NCI-H748 (cell line): Measurements from ENCODE around the gene TFB1M.
"Not testable (repeated sequence)": the region's sequence is repeated elsewhere in the genome, so short reads cannot be mapped to it uniquely, and the experiment has no call there.

Source experiments
- DNase-seq: peaks from one replicate; lab custom pipeline; 2025; ENCODE audit not compliant: unreplicated experiment; lab: John Stamatoyannopoulos, UW

The TFB1M gene

DNA sequence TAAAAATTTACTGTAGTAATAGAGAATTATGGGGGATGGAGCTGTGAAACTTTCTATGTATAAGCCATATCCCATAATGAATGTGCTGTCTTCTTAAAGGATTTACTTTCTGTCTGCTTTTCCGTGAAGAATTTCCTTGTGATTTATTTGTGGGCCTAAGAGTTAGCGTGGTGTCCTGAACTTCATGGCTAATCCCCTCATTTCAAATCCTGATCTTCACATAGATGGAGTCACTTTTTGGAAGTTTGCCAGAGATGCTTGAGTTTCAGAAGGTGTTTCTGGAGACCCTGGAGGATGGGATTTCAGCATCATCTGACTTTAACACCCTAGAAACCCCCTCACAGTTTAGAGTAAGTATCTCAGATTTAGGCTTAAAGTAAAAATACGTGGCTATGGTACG lies 69.8 kb downstream of the TFB1M start:
- no peak for DNase-seq

DNA sequence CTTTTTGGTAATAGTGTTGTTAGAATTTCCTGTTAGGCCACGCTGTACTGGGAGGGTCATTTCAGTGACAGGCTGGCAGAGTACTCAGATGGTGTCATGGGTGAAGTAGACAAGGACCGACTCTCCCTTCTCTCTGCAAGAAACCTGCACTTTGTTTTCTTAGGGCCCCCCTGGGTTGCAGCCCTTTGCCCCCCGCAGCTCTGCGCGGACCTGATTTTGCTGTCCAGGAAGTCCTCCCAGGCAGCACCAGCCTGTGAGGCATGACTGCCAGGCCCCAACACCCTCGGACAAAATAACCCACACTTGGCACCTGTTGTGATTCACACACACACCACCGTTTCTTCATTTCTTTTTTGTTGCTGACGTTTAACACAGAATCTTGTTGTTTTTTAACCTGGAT lies 72.3 kb downstream of the TFB1M start:
- DNase-seq, result no peak

DNA sequence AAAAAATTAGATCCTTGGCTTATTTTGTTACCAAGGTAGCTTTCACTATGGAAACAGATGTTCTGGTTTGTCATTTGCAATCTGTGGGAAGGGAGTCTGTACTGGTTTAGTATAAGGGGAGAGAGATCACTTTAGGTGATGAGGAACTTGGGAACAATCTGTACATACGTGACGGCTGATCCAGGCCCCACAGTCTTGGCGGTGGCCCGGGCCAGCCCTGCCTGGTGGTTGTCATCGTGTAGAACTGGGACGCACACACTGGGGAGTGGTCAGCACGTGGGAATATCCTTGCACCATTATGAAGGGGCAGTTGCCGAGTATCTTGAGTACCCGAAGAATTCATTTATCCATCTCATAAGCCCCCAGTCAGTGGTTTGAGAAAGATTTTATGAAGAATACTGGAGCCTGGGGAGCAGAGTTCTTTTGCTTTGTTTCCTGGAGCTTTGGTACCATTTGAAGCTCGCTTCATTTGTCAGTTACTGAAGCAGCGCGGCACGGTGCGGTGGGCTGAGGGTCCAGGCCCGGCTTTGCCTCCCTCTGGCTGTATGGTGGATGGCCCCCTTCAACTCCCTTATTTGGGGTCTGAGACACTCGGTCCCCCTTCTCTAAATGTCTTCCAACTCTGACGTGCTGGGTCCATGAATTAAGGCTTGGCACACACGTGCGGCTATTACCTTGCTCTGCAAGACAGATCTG lies 73.2 kb downstream of the TFB1M start:
- DNase-seq, result no peak

DNA sequence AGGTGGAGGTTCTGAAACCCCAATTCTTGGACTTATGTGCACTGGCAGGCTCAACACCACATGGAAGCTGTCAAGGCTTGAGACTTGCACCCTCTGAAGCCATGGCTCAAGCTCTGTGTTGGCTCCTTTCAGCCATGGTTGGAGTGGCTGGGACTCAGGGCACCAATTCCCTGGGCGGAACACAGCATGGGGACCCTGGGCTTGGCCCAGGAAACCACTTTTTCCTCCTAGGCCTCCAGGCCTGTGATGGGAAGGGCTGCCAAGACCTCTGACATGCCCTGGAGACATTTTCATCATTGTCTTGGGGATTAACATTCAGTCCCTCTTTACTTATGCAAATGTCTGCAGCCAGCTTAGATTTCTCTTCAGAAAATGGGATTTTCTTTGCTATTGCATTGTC lies 76.7 kb downstream of the TFB1M start:
- no peak for DNase-seq

DNA sequence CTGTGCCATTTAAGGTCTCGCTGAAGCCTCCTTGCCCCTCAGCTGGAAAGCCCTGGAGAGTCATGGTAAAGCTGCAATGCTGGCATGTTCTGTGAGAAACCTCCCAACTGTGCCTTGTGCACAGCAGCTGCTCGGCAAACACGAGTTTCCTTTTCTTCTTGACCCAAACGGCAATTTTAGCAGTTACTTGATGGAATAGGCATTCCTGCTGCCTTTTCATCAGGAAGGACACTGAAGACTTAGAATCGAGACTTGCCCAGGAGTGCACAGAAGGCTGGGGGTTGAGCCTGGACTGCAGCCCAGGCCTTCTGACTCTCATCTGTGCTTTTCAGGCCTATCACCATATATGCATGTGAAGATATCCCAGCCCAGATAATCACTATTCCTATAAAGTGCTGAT lies 79.2 kb downstream of the TFB1M start:
- no peak for DNase-seq

DNA sequence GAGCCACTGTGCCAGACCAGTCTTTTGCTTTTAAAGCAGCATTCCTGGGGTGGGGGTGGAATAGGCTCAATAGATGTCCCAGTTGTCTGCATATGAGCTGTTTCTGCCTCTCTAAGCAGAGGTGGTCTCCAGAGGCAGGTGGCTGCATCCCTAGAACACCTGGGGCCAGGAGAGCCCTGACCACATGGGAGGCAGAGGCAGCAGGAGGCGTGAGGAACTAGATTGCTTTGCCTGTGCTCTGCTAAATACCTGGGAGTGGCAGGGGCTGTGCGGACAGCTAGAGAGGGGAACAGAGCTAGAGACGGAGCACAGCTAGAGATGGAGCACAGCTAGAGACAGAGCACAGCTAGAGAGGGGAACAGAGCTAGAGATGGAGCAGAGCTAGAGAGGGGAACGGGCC lies 79.6 kb downstream of the TFB1M start:
- no peak for DNase-seq

DNA sequence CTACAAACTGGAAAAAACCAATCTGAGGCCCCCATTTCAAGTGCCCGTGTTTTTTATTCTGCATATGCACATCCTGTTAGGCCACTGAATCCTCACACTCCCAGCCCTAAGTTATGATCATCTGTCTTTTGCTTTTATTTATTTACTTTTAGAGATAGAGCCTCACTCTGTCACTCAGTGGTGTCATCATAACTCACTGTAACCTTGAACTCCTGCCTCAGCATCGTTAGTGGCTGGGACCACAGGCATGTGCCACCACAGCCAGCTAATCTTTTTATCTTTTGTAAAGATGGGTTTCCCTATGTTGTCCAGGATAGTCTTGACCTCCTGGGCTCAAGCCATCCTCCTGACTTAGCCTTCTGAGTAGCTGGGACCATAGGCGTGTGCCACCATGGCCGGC lies 80.1 kb downstream of the TFB1M start:
- no peak for DNase-seq

DNA sequence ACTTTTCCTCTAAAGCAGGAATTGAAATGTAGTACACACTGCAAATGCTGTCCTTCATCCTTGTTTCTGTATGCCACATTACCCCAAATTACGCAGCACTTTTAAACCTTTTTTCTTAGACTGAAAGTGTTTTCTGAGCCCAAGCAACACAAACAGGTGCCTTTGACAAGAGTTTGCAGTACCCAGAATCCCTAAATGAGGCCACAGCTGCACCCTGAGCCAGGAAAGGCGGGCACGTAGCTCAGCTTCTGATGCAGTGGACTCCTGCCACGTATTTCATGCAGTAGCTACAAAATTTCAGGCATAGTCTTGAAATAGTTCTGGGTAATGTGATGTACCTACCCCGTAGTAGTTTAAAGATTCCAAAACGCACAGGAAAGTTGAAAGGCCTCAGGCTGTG lies 81.4 kb downstream of the TFB1M start:
- no peak for DNase-seq

DNA sequence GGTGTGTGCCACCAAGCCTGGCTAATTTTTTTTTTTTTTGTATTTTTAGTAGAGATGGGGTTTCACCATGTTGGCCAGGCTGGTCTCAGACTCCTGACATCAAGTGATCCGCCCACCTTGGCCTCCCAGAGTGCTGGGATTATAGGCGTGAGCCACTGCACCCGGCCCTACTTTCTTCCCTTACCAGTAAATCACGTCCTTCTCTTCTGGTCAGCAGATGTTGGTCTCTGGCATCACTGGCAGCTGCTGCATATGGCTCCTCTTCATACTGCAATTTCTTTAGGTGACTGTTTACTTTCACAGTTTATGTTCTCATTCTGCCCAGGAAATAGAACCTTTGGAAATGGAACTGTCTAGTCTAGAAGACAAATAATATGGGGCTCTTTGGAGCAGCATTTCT lies 83.3 kb downstream of the TFB1M start:
- DNase-seq, result not testable (repeated sequence)

DNA sequence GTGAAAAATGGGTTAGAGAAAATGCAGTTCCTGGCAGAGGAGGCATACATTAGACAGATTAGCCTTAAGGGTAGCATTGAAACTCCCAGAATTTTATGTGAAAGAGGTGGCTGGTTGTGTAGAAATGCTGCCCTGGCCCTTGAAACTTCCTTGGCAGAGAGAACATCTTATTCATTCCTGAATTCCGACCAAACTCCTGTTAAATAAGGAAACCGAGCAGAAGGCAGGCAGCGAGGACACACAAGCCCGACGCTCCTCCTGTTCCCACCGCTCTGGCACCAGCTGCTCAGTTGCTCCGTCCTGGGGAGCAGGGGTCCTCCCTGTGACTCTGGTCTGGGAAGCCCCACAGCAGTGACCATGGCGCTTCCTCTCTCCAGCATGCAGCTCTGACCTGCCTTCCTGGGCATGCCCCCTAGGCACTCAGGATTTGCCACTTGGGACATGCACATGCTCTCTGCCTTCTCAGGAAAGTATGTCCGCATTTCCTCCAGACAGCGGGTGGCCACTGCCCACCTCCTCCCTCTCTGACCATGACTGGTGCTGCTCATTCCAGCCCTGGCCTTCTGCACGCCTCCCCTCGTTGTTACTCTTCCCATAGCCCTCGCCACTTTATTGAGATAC lies 85.6 kb downstream of the TFB1M start:
- no peak for DNase-seq

DNA sequence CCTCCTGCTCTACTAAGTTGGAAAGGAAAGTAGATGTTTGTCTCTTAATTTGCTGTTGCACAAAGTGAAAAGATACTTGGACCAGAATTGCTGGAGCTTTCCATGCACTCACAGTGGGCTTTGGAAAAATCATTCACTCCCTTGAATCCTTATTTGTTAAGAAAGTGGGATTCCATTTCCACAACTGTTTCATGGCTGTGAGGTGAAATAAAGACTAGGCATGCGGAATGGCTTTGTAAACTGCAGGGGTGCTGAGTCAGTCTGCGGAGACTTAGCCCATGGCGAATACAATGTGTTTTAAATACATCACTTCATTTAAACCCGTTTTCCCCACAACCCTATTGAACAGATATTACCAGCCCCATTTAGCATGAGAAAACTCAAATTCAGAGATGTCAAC lies 87.2 kb downstream of the TFB1M start:
- DNase-seq, result no peak

DNA sequence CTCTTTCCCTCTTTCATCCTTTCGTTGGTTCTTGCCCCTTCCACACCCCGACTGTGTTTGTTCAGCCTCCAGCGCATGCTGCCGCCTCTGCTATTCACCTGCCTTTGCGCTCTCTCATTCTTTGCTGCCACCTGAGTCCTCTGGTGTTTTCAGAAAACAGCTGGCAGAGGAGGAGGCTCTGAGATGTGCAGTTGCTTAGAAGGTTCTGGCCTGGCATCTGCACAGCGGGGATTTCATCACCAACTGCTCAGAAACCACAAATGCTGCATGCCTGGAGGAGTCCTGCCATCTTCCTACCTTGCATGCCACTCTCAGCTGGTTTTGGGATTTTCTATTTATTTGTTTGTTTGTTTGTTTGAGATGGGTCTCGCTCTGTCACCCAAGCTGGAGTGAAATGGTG lies 89.7 kb downstream of the TFB1M start:
- DNase-seq, result peak; percentile 68

DNA sequence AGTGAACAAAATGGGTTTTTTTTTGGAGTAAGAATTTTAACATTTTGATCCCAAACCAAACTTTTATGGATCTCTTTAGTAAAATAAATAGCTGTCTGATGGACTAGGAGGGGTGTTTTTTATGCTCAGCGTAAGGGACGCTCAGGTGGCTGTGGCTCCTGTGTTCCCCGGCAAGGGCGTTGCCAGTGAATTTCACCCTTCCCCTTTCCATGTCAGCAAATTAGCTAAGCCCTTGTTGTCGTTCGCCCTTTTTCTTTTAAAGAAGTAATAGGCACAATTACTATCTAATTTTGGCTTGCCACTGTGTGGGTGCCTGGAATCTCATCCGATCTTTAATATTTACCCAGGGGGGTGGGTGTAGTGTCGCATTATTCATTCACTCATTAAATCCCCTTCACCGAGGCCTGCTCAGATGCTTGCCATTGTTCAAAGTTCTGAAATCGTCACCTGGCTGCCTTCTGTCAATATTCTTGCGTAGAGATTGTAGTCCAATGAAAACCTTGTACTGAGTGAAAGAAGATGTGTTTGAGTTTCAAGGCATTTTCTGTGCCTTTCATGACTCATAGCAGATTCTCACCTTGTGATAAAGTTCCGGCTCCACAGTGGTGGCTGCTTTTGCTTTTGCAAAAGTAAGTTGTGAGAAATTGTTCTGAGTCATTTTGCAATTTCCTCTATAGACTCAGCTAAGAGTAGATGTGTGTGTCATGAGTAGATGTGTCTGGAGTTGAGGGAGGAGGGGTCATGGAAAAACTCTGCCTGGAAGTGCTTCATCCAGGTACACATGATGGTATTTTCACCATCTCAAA lies 90.4 kb downstream of the TFB1M start:
- peak; percentile 89 for DNase-seq

DNA sequence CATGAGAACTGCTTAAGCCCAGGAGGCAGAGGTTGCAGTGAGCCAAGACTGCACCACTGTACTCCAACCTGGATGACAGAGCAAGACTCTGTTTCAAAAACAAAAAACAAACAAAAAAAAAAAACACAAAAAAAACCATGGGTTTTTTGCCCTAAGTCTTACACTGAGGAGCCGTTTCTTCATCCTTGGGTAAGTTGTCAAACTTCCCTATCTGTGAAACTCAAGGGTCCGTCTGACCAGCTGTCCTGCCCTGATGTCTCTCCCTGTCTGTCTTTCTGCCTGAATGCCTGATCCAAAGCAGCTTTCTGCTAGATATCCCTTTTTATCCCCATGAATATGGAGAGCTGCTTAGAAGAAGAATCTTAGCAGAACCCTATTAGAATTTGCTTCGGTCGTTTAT lies 91.8 kb downstream of the TFB1M start:
- DNase-seq, result no peak

DNA sequence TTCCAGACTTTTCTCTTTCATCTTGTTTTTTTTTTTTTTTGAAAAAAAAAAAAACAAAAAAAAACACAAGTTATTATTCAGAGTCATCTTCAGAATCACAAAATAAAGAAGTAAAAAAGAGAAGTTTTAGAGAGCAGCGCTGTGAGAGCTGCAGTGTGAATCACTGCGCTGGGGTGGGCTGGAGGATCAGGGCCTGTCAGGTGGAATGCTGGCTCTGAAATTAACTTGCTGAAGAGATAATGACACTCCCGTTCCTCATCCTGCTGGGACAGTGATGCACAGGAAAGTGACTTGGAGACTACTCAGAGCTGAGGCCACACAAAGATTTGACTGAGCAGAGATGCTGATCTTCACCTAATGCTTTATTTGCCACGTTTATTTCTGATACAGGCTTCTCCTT lies 93.2 kb downstream of the TFB1M start:
- DNase-seq, result no peak

DNA sequence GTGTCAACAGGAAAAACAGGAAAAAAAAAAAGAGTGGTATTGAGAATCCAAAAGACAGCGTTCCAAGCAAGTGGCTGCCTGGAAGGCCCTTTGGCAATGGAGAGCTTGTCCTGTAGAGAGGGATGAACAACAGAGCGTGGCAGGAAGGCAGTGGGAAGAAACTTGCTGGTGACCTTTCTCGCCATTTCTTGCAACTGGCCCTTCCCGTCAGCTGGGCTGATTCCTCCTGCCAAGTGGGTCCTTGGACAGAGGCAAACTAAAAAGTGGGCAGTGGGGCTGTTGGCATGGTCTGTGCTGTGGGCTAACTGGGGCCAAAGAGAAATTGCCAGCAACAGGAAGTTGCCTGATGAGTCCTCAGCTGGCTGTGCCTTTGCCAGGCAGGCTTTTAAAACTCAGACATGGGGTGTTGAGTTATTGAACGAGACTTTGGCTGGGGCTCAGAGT lies 94.4 kb downstream of the TFB1M start:
- DNase-seq, result no peak

DNA sequence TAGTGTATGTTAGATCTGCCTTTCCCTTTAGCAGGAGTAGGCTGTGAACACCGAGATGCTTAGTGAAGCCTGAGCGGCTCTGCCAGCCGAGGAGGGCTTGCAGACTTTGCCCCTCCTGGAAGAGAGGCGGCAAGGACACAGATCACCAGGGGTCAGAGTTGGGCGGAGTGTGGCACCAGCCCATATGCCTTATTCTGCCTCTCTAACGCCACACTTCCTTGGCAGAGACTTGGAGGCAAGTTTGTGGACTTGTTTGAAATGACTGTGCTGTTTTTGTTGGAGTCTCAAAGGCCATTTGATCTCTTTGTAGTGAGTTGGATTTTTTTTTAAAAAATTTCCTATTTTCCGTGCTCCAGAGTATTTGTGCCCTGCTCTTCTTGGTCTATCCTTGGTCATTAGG lies 95.0 kb downstream of the TFB1M start:
- no peak for DNase-seq

DNA sequence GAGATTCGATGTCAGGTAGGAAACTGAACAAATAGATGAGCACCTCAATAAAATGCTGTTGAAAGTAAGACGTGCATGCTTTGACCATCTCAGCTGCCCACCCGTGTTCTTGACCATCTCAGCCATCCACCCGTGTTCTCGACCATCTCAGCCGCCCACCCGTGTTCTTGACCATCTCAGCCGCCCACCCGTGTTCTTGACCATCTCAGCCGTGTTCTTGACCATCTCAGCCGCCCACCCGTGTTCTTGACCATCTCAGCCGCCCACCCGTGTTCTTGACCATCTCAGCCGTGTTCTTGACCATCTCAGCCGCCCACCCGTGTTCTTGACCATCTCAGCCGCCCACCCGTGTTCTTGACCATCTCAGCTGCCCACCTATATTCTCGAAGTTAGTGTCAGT lies 95.6 kb downstream of the TFB1M start:
- DNase-seq, result not testable (repeated sequence)

DNA sequence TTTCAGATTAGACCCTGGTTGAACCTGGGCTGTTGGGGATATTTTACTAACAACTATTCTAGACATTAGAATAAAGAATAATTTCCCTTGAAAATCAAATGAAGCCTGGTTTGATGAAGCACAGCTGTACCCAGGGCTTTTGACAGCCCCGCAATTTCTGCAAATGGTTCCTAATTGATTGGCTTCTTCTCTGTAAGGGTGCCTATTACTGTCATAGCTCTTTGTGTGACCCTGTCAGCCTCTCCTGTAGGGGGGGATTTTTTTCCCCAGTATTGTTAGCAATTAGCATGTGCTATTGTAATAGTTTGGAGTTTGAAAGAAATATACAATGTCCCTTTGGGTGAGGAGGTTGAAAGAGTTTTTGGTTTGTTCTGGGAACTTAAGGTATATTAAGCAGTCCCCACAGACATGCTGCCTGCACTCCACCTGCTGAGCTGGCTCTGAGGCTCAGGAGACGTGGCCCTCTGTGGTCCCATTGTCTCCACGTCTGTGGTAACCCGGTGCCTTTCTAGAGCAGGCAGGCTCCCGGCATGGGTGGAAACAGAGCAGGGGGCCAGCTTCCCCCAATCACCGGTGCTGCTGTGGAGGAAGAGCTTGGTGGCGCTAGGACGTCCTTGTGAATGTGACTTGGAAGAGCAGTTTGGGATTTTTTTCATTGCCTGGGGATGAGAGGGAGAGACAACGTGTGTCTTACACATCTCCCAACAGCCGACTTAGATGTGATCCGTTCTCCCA lies 97.8 kb downstream of the TFB1M start:
- peak; percentile 31 for DNase-seq

DNA sequence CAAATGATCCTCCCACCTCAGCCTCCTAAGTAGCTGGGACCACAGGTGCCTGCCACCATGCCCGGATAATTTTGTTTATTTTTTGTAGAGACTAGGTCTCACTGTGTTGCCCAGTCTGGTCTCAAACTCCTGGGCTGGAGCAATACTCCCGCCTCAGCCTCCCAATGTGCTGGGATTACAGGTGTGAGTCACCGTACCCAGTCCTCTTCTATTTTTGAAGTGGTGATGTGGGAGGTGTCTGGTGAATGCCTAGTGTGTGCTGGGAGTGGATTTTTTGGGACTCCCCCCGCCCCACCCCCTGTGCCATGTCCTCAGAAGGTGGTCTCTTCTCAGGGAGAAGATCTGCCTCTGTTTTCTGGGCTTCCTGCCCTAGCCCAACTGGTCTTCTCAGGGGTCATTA lies 98.4 kb downstream of the TFB1M start:
- no peak for DNase-seq

DNA sequence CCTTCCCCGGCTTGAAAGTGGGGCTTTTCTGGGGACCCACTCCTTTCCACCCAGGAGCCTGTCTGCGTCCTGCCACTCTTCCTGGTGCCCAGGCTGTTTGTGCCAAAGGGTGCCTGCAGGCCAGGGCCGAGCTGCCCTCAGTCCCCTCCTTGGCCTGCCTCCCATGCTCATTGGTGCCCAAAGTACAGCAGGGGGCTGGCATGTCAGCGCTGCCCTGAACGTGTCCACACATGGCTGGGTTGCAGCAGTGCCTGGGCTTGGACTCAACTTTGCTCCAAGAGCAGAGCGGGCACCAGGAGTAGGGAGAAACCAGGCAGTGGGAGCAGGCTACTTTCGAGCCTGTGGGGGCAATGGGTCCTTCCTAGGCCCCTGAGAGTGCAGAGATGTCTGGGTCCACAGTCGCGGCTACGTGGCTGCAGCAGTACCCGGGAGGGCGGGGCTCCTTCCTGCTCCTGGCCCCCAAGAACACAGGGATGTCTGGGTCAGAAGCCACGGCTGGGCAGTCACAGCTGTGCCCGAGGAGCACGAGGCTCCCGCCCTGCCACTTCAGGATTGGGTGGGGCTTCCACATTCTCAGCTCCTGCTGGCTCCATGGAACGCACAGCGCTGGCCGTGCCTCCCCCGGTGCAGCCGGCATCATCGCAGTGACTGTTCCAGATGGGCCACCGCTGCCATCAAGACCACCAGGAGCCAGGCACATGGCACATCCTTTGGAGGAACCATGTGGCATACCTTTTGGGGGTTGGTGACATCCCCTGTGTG lies 100.5 kb downstream of the TFB1M start:
- peak; percentile 7 for DNase-seq
